WERI-Rb-1 (cell line): Measurements from ENCODE around the gene LPCAT1.
A peak's percentile ranks its signal among the peaks of the same experiment; 100 is the strongest.

Experiments used
- DNase-seq: peaks from one replicate; pipeline ENCODE4 v3.0.0-alpha.2; 2020
- H3K27ac ChIP-seq: fragments of 250-450 bp; sonication (Bioruptor Pico); 2 replicates; pipeline ENCODE4 v1.5.1; 2020; ENCODE audit warnings: mild to moderate bottlenecking, moderate library complexity
- H3K27me3 ChIP-seq: fragments of 250-450 bp; sonication (Bioruptor Pico); 2 replicates; pipeline ENCODE4 v1.5.1; 2021; ENCODE audit warnings: mild to moderate bottlenecking, low read depth, moderate library complexity; ENCODE audit not compliant: insufficient read depth, severe bottlenecking
- H3K36me3 ChIP-seq: fragments of 250-450 bp; sonication (Bioruptor Pico); 2 replicates; pipeline ENCODE4 v1.5.1; 2020; ENCODE audit warnings: mild to moderate bottlenecking, moderate library complexity
- H3K4me3 ChIP-seq: 2 replicates; pipeline ENCODE4 v1.5.1; 2011; ENCODE audit warnings: low read depth, mild to moderate bottlenecking, control low read depth, low read length
- H3K9me3 ChIP-seq: fragments of 250-450 bp; sonication (Bioruptor Pico); 2 replicates; pipeline ENCODE4 v1.5.1; 2021; ENCODE audit warnings: mild to moderate bottlenecking, moderate library complexity; ENCODE audit not compliant: severe bottlenecking
- CTCF ChIP-seq: IDR thresholded peaks from 2 replicates; pipeline ENCODE4 v1.5.1; 2011; ENCODE audit warnings: low read depth, mild to moderate bottlenecking, control low read depth, inconsistent platforms, low read length

LPCAT1 gene

GRCh38 chr5:1549475-1550030 is 25.8 kb upstream of the LPCAT1 start:
- Histone ChIP-seq H3K27me3 (no peaks in the 10 kb centered on the region), H3K27ac (no peak overlapping the region), H3K36me3 (no peaks in the 10 kb centered on the region), H3K4me3 (no peak overlapping the region), H3K9me3 (no peaks in the 10 kb centered on the region)
- peak; percentile 4 for DNase-seq
- no peak for TF ChIP-seq CTCF

- H3K9me3 ChIP-seq = no peaks in the 10 kb centered on the region
- H3K36me3 ChIP-seq = no peaks in the 10 kb centered on the region
- no peaks in the 10 kb centered on the region for H3K27me3 ChIP-seq
- DNase-seq = peak; percentile 5
- no peak for TF ChIP-seq CTCF
- H3K27ac ChIP-seq = no peak overlapping the region
- no peak overlapping the region for H3K4me3 ChIP-seq
These were observed 25.1 kb upstream of the LPCAT1 start for GRCh38 chr5:1548702-1549474.

DNA sequence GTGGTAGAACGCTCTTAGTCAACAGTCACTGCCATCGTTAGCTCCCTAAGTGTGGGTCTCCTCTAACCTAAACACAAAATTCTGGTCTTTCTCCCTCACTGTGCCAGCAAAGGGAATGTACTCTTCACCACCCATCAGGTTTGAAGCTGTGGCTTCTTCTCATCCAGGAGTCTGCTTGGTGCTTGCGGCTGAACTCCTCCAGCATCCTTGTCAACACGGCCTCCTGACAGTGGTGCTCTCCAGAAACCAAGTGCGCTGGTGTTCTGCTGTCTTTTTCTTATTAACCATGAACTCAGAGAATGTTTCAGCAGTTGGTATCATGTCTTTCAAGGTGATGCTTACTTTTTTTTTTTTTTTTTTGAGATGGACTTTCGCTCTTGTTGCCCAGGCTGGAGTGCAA is 23.9 kb upstream of the LPCAT1 start:
- Histone ChIP-seq H3K9me3 (no peaks in the 10 kb centered on the region), H3K36me3 (no peaks in the 10 kb centered on the region), H3K4me3 (no peak overlapping the region), H3K27ac (no peak overlapping the region), H3K27me3 (no peaks in the 10 kb centered on the region)
- TF ChIP-seq CTCF = no peak
- DNase-seq = peak; percentile 2

DNA sequence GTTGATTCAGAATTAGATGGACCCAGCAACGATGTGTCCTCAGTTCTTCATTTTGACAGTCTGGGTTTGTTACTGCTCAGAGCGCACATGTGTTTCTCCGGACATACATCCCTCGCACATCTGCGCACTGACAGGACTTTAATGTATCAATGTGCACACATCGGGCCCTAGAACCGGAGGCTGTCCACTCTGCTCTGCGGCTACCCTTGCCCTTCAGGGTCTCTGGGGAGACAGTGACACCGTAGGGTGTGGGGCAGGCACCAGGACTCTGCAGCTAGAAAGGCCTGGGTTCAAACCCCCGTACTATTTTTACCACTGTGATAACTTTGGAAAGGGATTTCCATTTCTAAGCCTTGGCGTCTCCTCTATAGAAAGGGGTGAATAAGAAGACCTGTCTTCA is 23.5 kb upstream of the LPCAT1 start:
- Histone ChIP-seq H3K27me3 (no peaks in the 10 kb centered on the region), H3K27ac (no peak overlapping the region), H3K4me3 (no peak overlapping the region), H3K9me3 (no peaks in the 10 kb centered on the region), H3K36me3 (no peaks in the 10 kb centered on the region)
- no peak for TF ChIP-seq CTCF
- peak; percentile 3 for DNase-seq

DNA sequence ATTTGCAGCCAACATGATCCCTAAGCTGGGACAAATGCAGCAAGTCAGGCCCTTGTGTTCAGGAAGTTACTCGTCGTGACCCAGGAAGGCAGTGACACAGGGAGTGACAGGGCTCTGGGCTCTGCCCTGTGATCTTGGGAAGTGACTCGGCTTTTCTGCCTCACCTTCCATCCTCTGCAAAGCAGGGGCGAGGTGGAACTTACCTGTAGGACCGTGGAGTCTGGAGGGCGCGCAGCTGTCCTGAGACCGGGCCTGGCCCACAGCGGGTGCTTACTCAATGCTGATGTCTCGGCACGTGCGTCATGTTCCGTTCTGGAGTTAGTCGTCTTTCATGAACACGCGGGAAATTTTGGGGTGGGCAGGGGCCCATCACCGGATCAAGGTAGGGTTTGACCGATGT is 22.8 kb upstream of the LPCAT1 start:
- Histone ChIP-seq H3K27me3 (no peaks in the 10 kb centered on the region), H3K36me3 (no peaks in the 10 kb centered on the region), H3K27ac (no peak overlapping the region), H3K4me3 (no peak overlapping the region), H3K9me3 (no peaks in the 10 kb centered on the region)
- DNase-seq = peak; percentile 9
- TF ChIP-seq CTCF = no peak
